NCI-H774 (cell line): Measurements from ENCODE around the gene LITAFD.
"Not testable (repeated sequence)": the region's sequence is repeated elsewhere in the genome, so short reads cannot be mapped to it uniquely, and the experiment has no call there.

Experiments used
- DNase-seq: peaks from one replicate; lab custom pipeline; 2025; lab: John Stamatoyannopoulos, UW

Gene LITAFD

GRCh38 chr16:8894736-8895334, 12.7 kb downstream of the LITAFD start:
- no peak for DNase-seq

- DNase-seq = no peak
Measured at GRCh38 chr16:8898660-8899318, 16.6 kb downstream of the LITAFD start.

DNA sequence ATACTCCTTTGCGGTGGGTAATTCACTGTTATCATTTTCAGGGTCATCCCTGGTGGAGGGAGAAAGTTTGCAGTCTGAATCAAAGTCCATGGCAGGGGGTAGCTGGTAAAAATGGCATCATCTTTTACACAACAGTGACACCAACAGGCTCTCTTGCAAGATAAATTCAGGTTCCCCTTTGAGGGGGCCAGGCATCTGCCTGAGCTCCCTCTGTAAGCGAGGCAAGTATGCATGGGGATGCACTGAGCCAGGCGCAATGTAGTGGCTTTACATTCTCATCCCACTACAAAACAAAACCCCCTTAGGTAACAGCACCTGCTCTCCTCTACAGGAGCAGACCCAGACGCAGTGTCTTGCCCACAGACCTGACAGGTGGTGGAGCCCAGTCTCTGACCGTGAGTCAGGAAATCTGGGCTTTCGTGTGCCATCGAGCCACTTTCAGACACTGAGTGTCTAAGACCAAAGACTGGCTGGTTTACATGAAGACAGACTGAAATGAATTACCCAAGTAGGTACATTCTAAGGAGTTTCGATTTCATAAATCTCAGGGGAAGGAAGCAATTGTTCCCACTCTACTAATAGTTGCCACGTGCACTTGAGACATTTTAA, 17.7 kb downstream of the LITAFD start:
- no peak for DNase-seq

GRCh38 chr16:8900343-8900742, 18.2 kb downstream of the LITAFD start:
- DNase-seq = no peak

DNA sequence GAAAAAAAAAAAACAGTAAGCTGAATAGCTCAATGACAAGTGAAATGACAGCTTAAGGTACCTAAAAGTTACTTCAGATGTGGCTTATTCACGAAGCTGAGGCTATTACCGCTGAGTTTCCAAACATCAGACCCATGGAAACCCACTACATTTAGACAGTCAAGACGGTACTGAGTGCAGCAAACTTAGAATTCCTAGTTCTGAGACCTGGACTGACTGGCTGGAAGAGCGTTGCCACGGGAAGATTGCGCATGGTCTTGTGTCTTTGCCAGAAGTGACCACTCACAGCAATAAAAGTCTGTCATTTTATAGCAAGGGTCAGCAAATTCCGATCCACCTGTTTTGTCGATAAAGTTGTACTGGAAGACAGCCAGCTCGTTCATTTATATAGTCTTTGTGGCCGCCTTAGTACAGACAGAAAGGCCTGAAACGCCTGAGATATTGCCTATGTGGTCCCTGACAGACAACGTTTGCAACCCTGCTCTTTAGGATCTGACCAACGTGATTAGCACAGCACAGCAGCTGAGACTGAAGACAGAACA, 19.2 kb downstream of the LITAFD start:
- DNase-seq = no peak

DNA sequence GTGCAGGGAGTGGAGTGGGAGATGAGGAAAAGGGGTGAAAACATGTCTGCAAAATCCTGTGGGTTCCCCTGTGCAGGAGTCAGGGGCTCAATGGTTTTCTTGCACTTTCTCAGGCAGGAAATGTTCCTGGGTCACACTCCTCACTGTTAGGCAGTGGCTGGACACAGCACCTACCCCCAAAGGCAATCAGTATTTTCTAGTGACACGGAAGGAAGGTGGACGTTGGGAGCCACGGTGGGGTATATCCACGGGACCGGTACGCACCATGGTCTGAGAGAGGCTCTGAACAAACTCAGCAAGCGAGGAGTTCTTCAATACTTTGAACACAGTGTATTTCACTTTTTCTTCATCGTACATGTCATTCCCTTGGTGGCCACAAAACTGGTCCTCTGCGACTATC, 20.9 kb downstream of the LITAFD start:
- DNase-seq = no peak

GRCh38 chr16:8904018-8904430, 21.9 kb downstream of the LITAFD start:
- no peak for DNase-seq

DNA sequence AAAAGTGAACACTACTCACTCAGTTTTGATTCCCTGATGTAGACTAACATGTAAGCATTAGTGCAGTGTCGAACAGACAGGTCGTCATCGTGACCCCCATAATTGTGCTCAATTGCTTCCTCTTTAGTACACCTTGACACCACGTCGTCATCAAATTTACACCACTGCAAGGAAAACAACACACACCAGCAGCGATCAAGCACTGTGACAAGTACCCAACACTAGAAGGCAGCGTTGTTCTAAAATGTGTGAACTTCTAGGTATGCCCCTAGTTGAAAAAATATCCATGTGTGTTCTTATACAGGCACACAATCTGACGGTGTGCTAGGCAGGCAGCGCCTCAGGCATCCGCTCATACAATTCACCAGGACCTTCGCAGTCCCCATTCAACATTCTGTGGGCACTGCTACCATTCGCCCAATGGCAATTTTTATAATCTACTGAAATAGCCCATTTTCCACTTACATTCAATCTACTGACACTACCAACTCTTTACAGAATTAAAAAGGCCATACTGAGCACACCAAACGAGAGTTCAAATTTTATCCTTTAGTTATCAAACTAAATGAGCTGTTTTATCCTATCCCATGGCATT, 23.1 kb downstream of the LITAFD start:
- no peak for DNase-seq

DNA sequence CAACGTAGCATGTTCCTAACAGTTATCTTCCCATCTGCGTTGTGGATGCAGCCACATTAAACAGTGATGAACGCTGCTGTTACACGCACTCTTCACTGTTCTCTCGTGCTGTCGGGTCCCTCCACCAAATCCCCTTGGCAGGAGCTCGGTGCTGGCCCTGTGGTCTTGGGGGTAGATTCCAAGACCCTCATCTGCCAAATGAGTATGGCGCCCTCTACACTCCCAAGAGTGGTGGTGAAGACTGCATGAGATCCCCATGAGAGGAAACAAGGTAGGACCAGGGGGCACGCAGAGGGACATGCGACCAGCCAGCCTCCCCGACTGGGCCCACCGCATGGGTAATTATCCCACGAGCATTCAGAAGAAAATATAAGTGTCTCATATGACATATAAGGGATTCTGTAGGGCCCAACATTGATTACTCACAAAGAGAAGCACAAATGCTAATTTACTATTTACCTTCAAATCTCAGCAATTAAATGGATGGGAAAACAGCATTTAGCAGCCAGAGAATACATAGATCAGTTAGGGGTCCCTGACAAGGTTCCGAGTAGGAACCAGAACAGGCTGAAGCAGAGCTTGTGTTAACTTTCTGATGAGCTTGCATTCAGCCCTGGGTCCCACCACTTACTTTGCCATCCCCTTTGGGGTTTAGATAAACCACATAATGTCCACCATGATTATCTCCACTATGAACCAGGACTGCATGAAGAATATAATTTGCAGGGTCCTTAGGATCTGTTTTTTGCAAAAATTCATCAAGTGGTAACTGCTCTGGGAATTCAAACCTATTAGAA, 23.8 kb downstream of the LITAFD start:
- DNase-seq = no peak

GRCh38 chr16:8907096-8907495, 24.9 kb downstream of the LITAFD start:
- DNase-seq = no peak

- no peak for DNase-seq
Measured at GRCh38 chr16:8908810-8909468, 26.8 kb downstream of the LITAFD start.

- DNase-seq = no peak
Measured at GRCh38 chr16:8910811-8911210, 28.7 kb downstream of the LITAFD start.

DNA sequence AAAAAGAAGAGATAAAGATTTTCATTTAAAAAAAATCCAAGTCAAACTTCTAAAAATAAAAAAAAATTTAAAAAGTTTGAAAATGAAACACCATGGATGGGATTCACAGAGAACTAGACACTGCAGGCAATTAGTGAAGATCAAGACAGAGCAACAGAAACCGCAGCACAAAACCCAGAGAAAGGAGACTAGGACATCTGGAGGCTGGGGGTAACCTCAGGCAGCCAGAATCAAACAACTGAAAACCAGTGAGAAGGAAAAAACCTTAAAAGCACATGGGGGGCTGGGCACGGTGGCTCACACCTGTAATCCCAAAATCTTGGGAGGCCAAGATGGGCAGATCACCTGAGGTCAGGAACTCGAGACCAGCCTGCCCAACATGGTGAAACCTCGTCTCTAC, 30.6 kb downstream of the LITAFD start:
- DNase-seq = no peak

GRCh38 chr16:8914098-8914497, 31.9 kb downstream of the LITAFD start:
- no peak for DNase-seq

DNA sequence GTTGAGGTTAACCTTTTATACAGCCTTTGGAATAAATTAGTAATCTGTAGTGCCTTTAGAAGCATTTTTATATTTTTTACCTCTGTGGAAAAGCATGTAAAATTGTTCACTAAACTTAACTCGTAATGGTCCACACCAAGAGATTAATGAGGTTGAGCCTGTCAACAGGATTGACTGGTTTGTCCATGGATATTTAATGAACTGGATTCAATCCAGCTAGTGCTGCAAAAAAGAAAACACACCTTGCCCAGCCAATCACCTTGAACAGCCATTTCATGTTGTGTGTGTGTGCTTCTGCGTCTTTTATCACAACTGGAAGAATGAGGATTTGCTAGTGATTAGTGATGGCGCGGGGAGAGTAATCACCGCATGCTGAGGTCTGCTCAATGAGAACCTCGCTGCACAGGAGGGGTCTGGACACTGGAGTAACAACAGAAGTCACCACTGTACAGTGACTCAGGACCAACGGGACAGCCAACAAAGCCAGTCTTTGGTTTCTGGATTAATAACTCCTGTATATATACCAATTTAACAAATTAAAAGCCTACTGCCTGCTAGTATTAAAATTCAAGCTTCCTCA, 33.7 kb downstream of the LITAFD start:
- no peak for DNase-seq

DNA sequence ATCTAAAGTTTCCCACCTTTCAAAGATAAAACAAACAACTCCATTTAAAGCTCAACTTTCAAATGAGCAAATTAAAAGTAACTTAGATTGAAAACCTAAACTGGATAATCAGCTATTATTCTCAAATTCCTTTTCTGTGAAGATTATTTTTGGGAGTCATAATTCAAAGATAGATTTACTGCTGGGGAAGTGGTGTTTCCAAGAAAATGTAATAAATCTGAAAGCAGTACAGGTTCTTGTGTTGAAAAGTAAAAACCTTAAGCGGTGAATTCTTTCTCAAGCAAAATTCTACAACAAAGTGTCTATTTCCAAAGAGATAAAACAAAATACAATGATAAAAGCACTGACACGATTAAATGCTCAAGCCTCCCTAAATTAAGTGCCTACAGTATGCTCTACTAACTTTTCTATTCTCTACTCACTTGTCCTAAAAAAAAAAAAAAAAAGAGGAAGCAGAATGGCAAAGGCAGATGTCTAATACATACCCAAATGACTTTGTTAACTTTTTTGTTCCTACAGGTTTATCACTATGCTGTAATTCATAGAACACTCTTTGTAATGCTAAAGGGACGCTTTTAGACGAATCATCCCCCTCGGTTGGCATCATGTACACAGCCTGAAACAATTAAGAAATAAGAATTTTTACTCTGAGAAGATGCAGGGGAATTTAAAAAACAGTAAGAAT, 34.5 kb downstream of the LITAFD start:
- DNase-seq = no peak

GRCh38 chr16:8917336-8917735, 35.2 kb downstream of the LITAFD start:
- DNase-seq = not testable (repeated sequence)

- DNase-seq = no peak
Measured at GRCh38 chr16:8919089-8919933, 37.2 kb downstream of the LITAFD start.

DNA sequence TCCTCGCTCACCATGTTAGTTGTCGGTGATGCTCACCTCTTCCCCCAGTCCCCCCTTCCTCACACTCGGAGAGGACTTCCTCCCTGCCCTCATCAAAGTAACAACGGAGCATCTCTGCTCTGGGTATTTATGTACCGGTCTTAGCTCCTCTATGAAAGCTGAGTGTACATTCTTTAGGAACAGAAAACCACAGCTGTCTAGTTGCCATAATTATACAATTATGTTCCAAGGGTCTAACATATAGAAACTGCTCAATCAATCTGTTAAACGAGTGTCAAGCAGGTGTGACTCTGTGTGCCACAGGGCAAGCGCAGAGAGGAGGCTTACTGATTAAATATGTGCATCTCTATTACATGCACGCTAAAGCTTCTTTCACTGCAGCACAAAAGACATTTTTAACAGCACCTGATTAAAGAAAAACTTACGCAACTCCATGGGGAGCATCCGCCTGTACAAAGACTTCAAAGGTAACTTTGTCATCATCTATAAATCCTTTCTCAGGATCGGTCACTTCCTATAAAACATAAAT, 37.8 kb downstream of the LITAFD start:
- DNase-seq = no peak
